SU-DHL-6 (cell line): ENCODE measurements around the gene PLA2G6.

Experiments
- H2AFZ ChIP-seq: fragments of 200-600 bp; sonication (generic); 2 replicates; pipeline ENCODE4 v1.6.1; 2014; ENCODE audit warnings: low read depth, mild to moderate bottlenecking, moderate library complexity, mixed read lengths, antibody characterized with exemption, low read length; ENCODE audit not compliant: severe bottlenecking
- H3F3A ChIP-seq: fragments of 200-600 bp; shearing (Covaris generic); 2 replicates; pipeline ENCODE4 v1.6.0; 2016; ENCODE audit warnings: antibody characterized with exemption, mild to moderate bottlenecking; ENCODE audit not compliant: insufficient read depth
- H3K27ac ChIP-seq: fragments of 200-600 bp; sonication (generic); 2 replicates; pipeline ENCODE4 v1.5.1; 2016; ENCODE audit warnings: low read depth, mild to moderate bottlenecking, low read length, moderate library complexity, mixed read lengths
- H3K27me3 ChIP-seq: fragments of 200-600 bp; sonication (generic), shearing (Covaris generic); 2 replicates; pipeline ENCODE4 v1.6.0; 2014; ENCODE audit warnings: mild to moderate bottlenecking, low read length
- H3K36me3 ChIP-seq: fragments of 200-600 bp; sonication (generic); 2 replicates; pipeline ENCODE4 v1.6.1; 2014; ENCODE audit warnings: mild to moderate bottlenecking, low read length, mixed read lengths
- H3K4me2 ChIP-seq: fragments of 300-600, 200-600 bp; shearing (Covaris generic), sonication (generic); 2 replicates; pipeline ENCODE4 v1.6.0; 2014; ENCODE audit warnings: low read length, low read depth, mild to moderate bottlenecking; ENCODE audit not compliant: poor library complexity, severe bottlenecking
- H3K4me3 ChIP-seq: fragments of 200-600 bp; sonication (generic); 2 replicates; pipeline ENCODE4 v1.5.1; 2014; ENCODE audit warnings: antibody characterized with exemption, low read length, mild to moderate bottlenecking, mixed read lengths; ENCODE audit not compliant: insufficient read depth, poor library complexity, severe bottlenecking
- H3K79me2 ChIP-seq: fragments of 200-600 bp; sonication (generic); 2 replicates; pipeline ENCODE4 v1.6.1; 2014; ENCODE audit warnings: mild to moderate bottlenecking, low read length, moderate library complexity; ENCODE audit not compliant: insufficient read depth
- H3K9ac ChIP-seq: fragments of 200-600 bp; sonication (generic); 2 replicates; pipeline ENCODE4 v1.7.0; 2014; ENCODE audit warnings: mild to moderate bottlenecking, low read length
- H3K9me2 ChIP-seq: fragments of 200-600 bp; sonication (generic); replicated peaks from 2 replicates; pipeline ENCODE4 v1.6.1; 2014; ENCODE audit warnings: low read length; ENCODE audit not compliant: insufficient read depth
- H3K9me3 ChIP-seq: fragments of 200-600 bp; sonication (generic); 2 replicates; pipeline ENCODE4 v1.6.1; 2014; ENCODE audit warnings: low read length, mixed read lengths; ENCODE audit not compliant: insufficient read depth
- H4K20me1 ChIP-seq: fragments of 200-600 bp; sonication (generic); 2 replicates; pipeline ENCODE4 v1.6.1; 2014; ENCODE audit warnings: low read depth, mild to moderate bottlenecking, antibody characterized with exemption, low read length, moderate library complexity, mixed read lengths
- CTCF ChIP-seq: fragments of 200-600 bp; sonication (generic); IDR thresholded peaks from one replicate; pipeline ENCODE4 v1.5.1; 2017; ENCODE audit warnings: antibody characterized with exemption, mild to moderate bottlenecking, low read length, moderate library complexity; ENCODE audit not compliant: insufficient read depth, poor library complexity, severe bottlenecking
- EZH2phosphoT487 ChIP-seq: fragments of 200-600 bp; sonication (generic), shearing (Covaris generic); conservative IDR thresholded peaks from 2 replicates; pipeline ENCODE4 v1.6.1; 2018; ENCODE audit warnings: mild to moderate bottlenecking, antibody characterized with exemption, low read length, moderate library complexity, mixed read lengths

Gene PLA2G6

GRCh38 chr22:38164551-38164918, 17.1 kb downstream of the PLA2G6 start:
- Histone ChIP-seq H3K9ac (no peak overlapping the region), H3K36me3 (no peaks in the 10 kb centered on the region), H4K20me1 (no peaks in the 10 kb centered on the region), H3K9me3 (no peaks in the 10 kb centered on the region), H3K27me3 (no peaks in the 10 kb centered on the region), H3K4me3 (no peak overlapping the region), H3K9me2 (no peaks in the 10 kb centered on the region), H3K4me2 (no peak overlapping the region), H3K79me2 (no peaks in the 10 kb centered on the region), H3F3A (no peaks in the 10 kb centered on the region), H2AFZ (no peak overlapping the region), H3K27ac (no peak overlapping the region)
- TF ChIP-seq EZH2phosphoT487 (no peak), CTCF (no peak)

- no peaks in the 10 kb centered on the region for H3K36me3 ChIP-seq
- H3K79me2 ChIP-seq = no peaks in the 10 kb centered on the region
- H3K27me3 ChIP-seq = no peaks in the 10 kb centered on the region
- H3K27ac ChIP-seq = no peak overlapping the region
- H2AFZ ChIP-seq = no peak overlapping the region
- H3F3A ChIP-seq = no peaks in the 10 kb centered on the region
- H3K9me2 ChIP-seq = no peaks in the 10 kb centered on the region
- no peak for TF ChIP-seq EZH2phosphoT487
- no peak for TF ChIP-seq CTCF
- no peak overlapping the region for H3K4me2 ChIP-seq
- no peak overlapping the region for H3K9ac ChIP-seq
- H3K4me3 ChIP-seq = no peak overlapping the region
- no peaks in the 10 kb centered on the region for H4K20me1 ChIP-seq
- H3K9me3 ChIP-seq = no peaks in the 10 kb centered on the region
These were observed 17.6 kb downstream of the PLA2G6 start for GRCh38 chr22:38163844-38164550.

- H3K9me3 ChIP-seq = no peaks in the 10 kb centered on the region
- no peaks in the 10 kb centered on the region for H3K27me3 ChIP-seq
- no peaks in the 10 kb centered on the region for H3K36me3 ChIP-seq
- H3K27ac ChIP-seq = no peak overlapping the region
- TF ChIP-seq CTCF (no peak), EZH2phosphoT487 (no peak)
- no peak overlapping the region for H3K4me3 ChIP-seq
- H3K4me2 ChIP-seq = no peak overlapping the region
- no peaks in the 10 kb centered on the region for H3F3A ChIP-seq
- H4K20me1 ChIP-seq = no peaks in the 10 kb centered on the region
- H3K9me2 ChIP-seq = no peaks in the 10 kb centered on the region
- no peak overlapping the region for H3K9ac ChIP-seq
- H2AFZ ChIP-seq = no peak overlapping the region
- H3K79me2 ChIP-seq = no peaks in the 10 kb centered on the region
These were observed 18.5 kb downstream of the PLA2G6 start for GRCh38 chr22:38162881-38163843.
